HG02840 (cell line): Measurements from ENCODE around the gene NCOA3.
"Not testable (repeated sequence)": the region's sequence is repeated elsewhere in the genome, so short reads cannot be mapped to it uniquely, and the experiment has no call there.

ENCODE experiments used
- ATAC-seq: cut with Tn5 transposase; IDR thresholded peaks from one replicate; pipeline ENCODE4 v1.9.1; 2021; ENCODE audit warnings: mild to moderate bottlenecking, moderate library complexity, moderate number of reproducible peaks; ENCODE audit not compliant: unreplicated experiment, low FRiP score

The NCOA3 gene

GRCh38 chr20:47498606-47499005 lies 3.1 kb upstream of the NCOA3 start:
- no peak for ATAC-seq

- ATAC-seq = no peak
Observed at GRCh38 chr20:47499053-47499452, 2.6 kb upstream of the NCOA3 start.

GRCh38 chr20:47500082-47500481 lies 1.6 kb upstream of the NCOA3 start:
- not testable (repeated sequence) for ATAC-seq

GRCh38 chr20:47500554-47500953 lies 1.1 kb upstream of the NCOA3 start:
- no peak for ATAC-seq

- ATAC-seq = no peak
Observed at GRCh38 chr20:47501116-47501481, 588 bp upstream of the NCOA3 start.

- no peak for ATAC-seq
Observed at GRCh38 chr20:47502271-47503239, 868 bp downstream of the NCOA3 start.

GRCh38 chr20:47503685-47504084 lies 2.0 kb downstream of the NCOA3 start:
- ATAC-seq = no peak

- ATAC-seq = no peak
Observed at GRCh38 chr20:47506335-47506734, 4.6 kb downstream of the NCOA3 start.

- ATAC-seq = no peak
Observed at GRCh38 chr20:47506850-47507249, 5.2 kb downstream of the NCOA3 start.

- ATAC-seq = not testable (repeated sequence)
Observed at GRCh38 chr20:47507275-47507981, 5.7 kb downstream of the NCOA3 start.

GRCh38 chr20:47508278-47508677 lies 6.6 kb downstream of the NCOA3 start:
- no peak for ATAC-seq

GRCh38 chr20:47509104-47509661 lies 7.5 kb downstream of the NCOA3 start:
- ATAC-seq = no peak

GRCh38 chr20:47509685-47510084 lies 8.0 kb downstream of the NCOA3 start:
- no peak for ATAC-seq

- no peak for ATAC-seq
Observed at GRCh38 chr20:47515843-47516242, 14.2 kb downstream of the NCOA3 start.

GRCh38 chr20:47521059-47521808 lies 19.5 kb downstream of the NCOA3 start:
- ATAC-seq = no peak

- ATAC-seq = no peak
Observed at GRCh38 chr20:47524015-47524784, 22.5 kb downstream of the NCOA3 start.

GRCh38 chr20:47527004-47527800 lies 25.5 kb downstream of the NCOA3 start:
- ATAC-seq = no peak

- ATAC-seq = no peak
Observed at GRCh38 chr20:47529840-47530239, 28.2 kb downstream of the NCOA3 start.

- ATAC-seq = no peak
Observed at GRCh38 chr20:47531458-47531857, 29.8 kb downstream of the NCOA3 start.
